Measurements from ENCODE around the gene PRUNE1. TPM values are rescaled to one million over a fixed set of nuclear protein-coding genes. Genes with fewer than 3 reads are reported as not detected.

Gene PRUNE1, protein sequence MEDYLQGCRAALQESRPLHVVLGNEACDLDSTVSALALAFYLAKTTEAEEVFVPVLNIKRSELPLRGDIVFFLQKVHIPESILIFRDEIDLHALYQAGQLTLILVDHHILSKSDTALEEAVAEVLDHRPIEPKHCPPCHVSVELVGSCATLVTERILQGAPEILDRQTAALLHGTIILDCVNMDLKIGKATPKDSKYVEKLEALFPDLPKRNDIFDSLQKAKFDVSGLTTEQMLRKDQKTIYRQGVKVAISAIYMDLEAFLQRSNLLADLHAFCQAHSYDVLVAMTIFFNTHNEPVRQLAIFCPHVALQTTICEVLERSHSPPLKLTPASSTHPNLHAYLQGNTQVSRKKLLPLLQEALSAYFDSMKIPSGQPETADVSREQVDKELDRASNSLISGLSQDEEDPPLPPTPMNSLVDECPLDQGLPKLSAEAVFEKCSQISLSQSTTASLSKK
- total RNA-seq = 8.0 and 8.7 TPM in 2 replicates

DNA sequence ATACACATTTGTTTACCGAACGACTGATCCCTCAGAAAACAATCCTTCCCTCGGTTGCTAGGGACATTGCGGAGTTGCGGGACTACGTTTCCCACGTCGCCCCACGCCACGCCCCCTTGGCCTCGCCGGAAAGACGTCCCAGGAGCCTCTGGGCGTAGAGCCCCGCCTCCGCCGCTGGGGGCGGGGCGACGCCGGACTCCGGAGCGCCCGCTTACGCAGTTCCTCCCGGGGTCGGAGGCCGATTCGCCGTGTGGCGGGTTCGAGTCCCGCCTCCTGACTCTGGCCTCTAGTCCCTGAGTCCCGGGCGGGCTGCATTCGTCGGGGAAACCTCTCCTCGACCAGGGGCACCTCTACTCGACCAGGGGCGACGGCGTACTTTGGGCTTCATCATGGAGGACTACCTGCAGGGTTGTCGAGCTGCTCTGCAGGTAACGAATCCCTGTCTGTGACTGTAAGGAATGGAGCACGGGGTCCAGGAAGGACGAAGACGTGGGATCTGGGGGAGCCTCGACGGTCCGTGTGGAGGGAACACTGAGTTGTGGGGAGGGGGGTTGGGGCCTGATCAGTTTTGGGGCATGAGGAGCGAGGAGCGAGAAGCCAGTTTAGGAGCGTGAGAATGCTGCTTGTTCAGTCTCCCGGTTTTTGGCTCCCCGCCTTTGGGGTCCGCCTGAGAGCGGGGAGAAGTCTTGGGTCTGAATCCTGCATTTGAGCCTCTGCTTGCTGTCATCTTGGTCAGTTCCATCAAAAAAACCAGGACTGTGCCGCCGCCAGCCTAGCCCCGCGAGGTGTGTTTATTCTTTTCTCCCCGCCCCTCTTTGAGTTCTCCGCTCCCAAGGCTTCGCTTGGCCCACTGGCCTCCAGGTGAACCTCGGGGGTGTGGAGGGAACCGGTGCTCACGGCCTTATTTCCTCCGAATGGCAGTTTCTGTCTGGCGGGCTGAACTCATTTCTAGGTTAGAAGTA lies at the start of gene PRUNE1:
Gene PRUNE1 (plus strand): TSS at position 206 of the 962 bp plus-strand sequence. CDS start 184 bp downstream, at position 390.

GRCh38 chr1:150974580-150975478 lies 33.4 kb upstream of the PRUNE1 start, which contains the start of gene CERS2:
TSS of gene CERS2 (minus strand) at chr1:150974835. CDS start at chr1:150969090, 5,745 bp downstream.

DNA sequence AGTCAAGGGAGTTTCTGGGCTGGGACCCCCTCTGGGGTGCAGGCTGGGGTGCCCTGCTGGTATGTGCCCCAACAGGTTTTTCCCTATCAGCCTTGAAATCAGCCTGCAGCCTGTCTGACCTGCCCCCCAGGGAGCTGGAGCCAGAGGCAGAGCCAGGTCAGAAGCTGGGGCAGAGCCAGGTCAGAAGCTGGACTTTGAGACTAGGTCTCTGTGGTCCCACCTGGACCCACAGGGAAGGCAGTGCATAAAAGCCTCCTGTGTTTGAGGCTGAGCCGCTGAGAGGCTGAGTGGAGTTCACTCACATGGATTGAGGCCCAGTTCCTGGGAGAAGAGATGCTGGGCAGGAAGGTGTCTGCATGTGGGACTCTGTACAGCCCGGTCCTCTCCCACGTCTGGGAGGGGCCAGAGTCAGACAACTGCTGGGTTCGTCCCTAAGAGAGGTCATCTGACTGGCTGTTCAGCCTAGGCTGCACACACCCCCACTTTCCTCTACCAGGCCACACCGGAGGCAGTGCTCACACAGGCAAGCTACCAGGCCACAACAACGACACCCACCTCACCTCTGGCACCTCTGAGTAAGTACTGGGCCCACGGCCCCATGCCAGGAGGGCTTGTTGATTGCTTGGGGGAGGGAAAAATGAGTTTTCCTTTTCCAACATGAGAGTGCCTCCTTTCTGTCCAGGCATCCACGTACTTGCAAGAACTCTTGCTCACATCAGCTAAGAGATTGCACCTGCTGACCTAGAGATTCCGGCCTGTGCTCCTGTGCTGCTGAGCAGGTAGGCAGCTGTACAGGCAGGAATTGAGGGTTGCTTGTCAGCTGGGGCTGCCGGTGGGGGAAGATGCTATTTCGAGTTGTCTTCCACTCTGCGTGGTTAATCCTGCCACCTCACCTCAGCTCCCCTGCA lies 26.2 kb upstream of the PRUNE1 start, which contains the start of gene ANXA9:
Gene ANXA9 (plus strand): TSS at position 488 of the 908 bp plus-strand sequence. CDS start 814 bp downstream, outside the sequence.

GRCh38 chr1:151006327-151007052 lies 1.8 kb upstream of the PRUNE1 start, which contains the start of gene MINDY1:
TSS of gene MINDY1 (minus strand) at chr1:151006902. CDS start at chr1:151002617, 4,285 bp downstream.

DNA sequence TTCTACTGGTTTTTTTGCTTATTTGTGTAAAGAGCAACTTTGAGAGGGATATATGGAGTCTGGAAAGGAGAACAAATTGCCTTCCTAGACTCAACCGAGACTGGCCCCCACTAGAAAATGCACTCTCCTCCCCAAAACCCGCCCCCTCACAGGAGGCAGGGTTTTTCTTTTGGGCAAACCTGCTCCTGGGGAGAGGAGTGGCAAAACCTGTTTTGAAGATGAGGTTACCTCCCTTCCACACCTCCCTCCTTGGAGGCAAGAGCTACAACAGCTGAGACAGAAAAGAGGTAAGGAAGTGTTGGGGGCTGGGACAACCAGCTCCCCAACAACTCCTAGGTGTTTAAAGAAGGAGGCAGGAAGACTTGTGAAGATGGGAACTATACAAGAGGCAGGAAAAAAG lies 28.1 kb downstream of the PRUNE1 start, which contains the start of gene BNIPL:
Gene BNIPL (plus strand): TSS at position 231 of the 400 bp plus-strand sequence. CDS start 140 bp downstream, at position 371.

GRCh38 chr1:151047591-151047924 lies 39.3 kb downstream of the PRUNE1 start, which contains the start of gene C1orf56:
TSS of gene C1orf56 (plus strand) at chr1:151047751. CDS start at chr1:151047848, 97 bp downstream.

GRCh38 chr1:151059109-151060006 lies 51.1 kb downstream of the PRUNE1 start, which contains the start of gene CDC42SE1:
TSS of gene CDC42SE1 (minus strand) at chr1:151059622. CDS start at chr1:151055730, 3,892 bp downstream.

GRCh38 chr1:151060007-151060656 lies 51.9 kb downstream of the PRUNE1 start, which contains the start of gene MLLT11:
TSS of gene MLLT11 (plus strand) at chr1:151060397. CDS start at chr1:151067225, 6,828 bp downstream.

DNA sequence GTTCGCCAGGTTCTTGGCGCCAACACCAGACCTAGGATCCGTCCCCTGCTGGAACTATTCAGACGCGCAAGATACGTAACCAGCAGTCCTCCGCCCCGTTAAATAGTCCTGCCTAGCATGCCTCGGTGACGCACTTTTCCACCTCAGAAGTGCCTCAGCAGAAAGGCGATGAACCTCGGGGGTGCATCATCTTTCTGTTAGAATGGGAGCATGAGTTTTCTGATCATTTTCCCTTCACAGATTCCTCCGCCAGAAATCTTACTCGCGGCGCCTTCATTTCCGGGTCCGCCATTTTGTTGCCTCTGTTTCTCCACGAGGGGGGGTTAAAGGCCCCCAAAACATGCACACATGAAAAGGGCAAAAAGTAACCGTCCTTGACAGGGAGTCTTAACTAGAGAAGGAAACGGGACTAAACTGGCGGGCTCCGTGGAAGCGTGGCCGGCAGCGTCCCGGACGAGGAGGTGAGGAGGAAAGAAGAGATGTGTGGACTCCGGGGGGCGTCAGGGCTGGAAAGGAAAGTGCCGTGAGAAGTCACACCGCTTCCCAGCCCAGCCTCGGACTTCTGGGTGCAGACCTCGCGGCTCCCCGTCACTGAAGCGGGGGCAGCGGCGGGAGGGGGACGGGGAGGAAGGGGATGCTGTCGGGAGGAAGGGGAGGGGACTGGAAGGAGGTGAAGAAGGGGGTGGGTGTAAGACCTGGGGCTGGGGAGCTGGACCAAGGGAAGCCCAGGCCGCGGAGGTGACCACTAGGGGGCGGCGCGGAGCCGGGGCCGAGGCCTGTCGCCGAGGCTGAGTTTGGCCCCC lies 62.4 kb downstream of the PRUNE1 start, which contains the start of gene GABPB2:
Gene GABPB2 (plus strand): TSS at position 288 of the 803 bp plus-strand sequence. CDS start 17,429 bp downstream, outside the sequence.

Small RNA genes lying within 50 kb of the gene (small RNA-seq; reads per million reads assigned to genes)
- gene RNU6-884P = 2.0 reads per million, percentile 48 among the genes with 10 or more reads in this experiment

Other genes starting within 250 kb of the PRUNE1 start
- 32.7 and 35.2 TPM in 2 replicates for gene CTSS, start 242.7 kb upstream of the PRUNE1 start, total RNA-seq
- gene CTSK, start 200.2 kb upstream of the PRUNE1 start, total RNA-seq = 5.9 and 26.6 TPM in 2 replicates
- 37.0 and 37.4 TPM in 2 replicates for gene ARNT, start 131.8 kb upstream of the PRUNE1 start, total RNA-seq
- gene CTXND2, start 121.3 kb upstream of the PRUNE1 start, total RNA-seq = not detected in 2 replicates
- gene SETDB1, start 82.1 kb upstream of the PRUNE1 start, total RNA-seq = 36.7 and 39.6 TPM in 2 replicates
- gene CERS2, start 33.6 kb upstream of the PRUNE1 start, total RNA-seq = 91.1 and 125 TPM in 2 replicates
- gene ANXA9, start 26.2 kb upstream of the PRUNE1 start, total RNA-seq = not detected in 2 replicates
- gene MINDY1, start 1.5 kb upstream of the PRUNE1 start, total RNA-seq = 8.8 and 13.3 TPM in 2 replicates
- 0.13 and 0.36 TPM in 2 replicates for gene BNIPL, start 28.1 kb downstream of the PRUNE1 start, total RNA-seq
- gene C1orf56, start 39.3 kb downstream of the PRUNE1 start, total RNA-seq = 1.7 and 2.9 TPM in 2 replicates
- 78.6 and 80.0 TPM in 2 replicates for gene CDC42SE1, start 51.2 kb downstream of the PRUNE1 start, total RNA-seq
- gene MLLT11, start 51.9 kb downstream of the PRUNE1 start, total RNA-seq = 7.5 and 11.7 TPM in 2 replicates
- gene GABPB2, start 62.3 kb downstream of the PRUNE1 start, total RNA-seq = 7.0 and 7.5 TPM in 2 replicates
- 15.5 and 16.6 TPM in 2 replicates for gene SEMA6C, start 138.2 kb downstream of the PRUNE1 start, total RNA-seq
- gene TNFAIP8L2, start 148.2 kb downstream of the PRUNE1 start, total RNA-seq = not detected in 2 replicates
- 4.8 and 5.3 TPM in 2 replicates for gene LYSMD1, start 157.5 kb downstream of the PRUNE1 start, total RNA-seq
- gene SCNM1, start 157.7 kb downstream of the PRUNE1 start, total RNA-seq = 27.0 and 29.0 TPM in 2 replicates
- 0.53 TPM in 1 of 2 replicates, not detected in the other for gene TMOD4, start 167.5 kb downstream of the PRUNE1 start, total RNA-seq
- 40.4 and 46.2 TPM in 2 replicates for gene VPS72, start 181.7 kb downstream of the PRUNE1 start, total RNA-seq
- gene PIP5K1A, start 190.1 kb downstream of the PRUNE1 start, total RNA-seq = 75.6 and 77.0 TPM in 2 replicates
- 122 and 124 TPM in 2 replicates for gene PSMD4, start 246.3 kb downstream of the PRUNE1 start, total RNA-seq